ENCODE data around the gene FRMD4A. TPM values are rescaled to one million over a fixed set of nuclear protein-coding genes. Genes with fewer than 3 reads are reported as not detected.
A peak's percentile ranks its signal among the peaks of the same experiment; 100 is the strongest.

The FRMD4A gene
- total RNA-seq, 1 donor from 2014 or later: 236 TPM

DNA sequence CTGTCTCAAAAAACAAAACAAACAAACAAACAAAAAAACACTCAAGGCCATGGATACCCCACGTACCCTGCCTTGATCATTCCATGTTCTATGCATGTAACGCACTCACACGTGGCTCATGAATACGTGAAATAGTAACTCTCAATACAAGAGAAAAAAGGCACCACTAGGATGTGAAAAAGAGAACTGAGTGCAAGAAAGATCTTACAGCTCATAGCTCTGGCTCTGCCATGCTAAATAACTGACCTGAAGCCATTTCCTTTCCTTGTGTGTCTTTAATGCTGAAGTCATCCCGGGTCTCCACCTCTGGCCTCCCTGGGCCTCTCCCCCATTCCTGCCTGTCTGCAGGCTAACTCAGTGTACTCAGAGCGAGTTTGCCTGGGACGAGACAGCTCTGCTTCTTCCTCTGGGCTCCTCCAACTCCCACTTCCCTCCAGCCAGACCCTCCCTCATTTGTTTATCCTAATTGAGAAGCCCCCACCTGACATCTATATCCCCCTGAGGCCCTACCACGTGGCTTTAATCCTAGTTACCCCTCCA lies 626.7 kb downstream of the FRMD4A start:
- H3K27ac Mint-ChIP-seq (ENCODE audit: unreplicated experiment): peak overlapping the region; percentile 76
- H3K4me3 Mint-ChIP-seq (ENCODE audit: unreplicated experiment): peak overlapping the region; percentile 86
- peaks cover 95% of the 10 kb centered on the region for H3K4me1 Mint-ChIP-seq (ENCODE audit: unreplicated experiment)
- no peaks in the 10 kb centered on the region for H3K27me3 Mint-ChIP-seq (ENCODE audit: unreplicated experiment)
- DNase-seq (ENCODE audit: extremely low spot score, unreplicated experiment): no peak
- H3K36me3 Mint-ChIP-seq (ENCODE audit: unreplicated experiment): peaks cover 52% of the 10 kb centered on the region
- H3K9me3 Mint-ChIP-seq (ENCODE audit: unreplicated experiment): no peaks in the 10 kb centered on the region
- TF ChIP-seq, protein P1, sequence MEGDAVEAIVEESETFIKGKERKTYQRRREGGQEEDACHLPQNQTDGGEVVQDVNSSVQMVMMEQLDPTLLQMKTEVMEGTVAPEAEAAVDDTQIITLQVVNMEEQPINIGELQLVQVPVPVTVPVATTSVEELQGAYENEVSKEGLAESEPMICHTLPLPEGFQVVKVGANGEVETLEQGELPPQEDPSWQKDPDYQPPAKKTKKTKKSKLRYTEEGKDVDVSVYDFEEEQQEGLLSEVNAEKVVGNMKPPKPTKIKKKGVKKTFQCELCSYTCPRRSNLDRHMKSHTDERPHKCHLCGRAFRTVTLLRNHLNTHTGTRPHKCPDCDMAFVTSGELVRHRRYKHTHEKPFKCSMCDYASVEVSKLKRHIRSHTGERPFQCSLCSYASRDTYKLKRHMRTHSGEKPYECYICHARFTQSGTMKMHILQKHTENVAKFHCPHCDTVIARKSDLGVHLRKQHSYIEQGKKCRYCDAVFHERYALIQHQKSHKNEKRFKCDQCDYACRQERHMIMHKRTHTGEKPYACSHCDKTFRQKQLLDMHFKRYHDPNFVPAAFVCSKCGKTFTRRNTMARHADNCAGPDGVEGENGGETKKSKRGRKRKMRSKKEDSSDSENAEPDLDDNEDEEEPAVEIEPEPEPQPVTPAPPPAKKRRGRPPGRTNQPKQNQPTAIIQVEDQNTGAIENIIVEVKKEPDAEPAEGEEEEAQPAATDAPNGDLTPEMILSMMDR (IDR thresholded peaks at IDR 0.05): no peak

- Mint-ChIP-seq H3K4me3 (ENCODE audit: unreplicated experiment) (peak overlapping the region; percentile 20), H3K4me1 (ENCODE audit: unreplicated experiment) (peaks cover 87% of the 10 kb centered on the region), H3K36me3 (ENCODE audit: unreplicated experiment) (peaks cover 54% of the 10 kb centered on the region), H3K9me3 (ENCODE audit: unreplicated experiment) (no peaks in the 10 kb centered on the region), H3K27ac (ENCODE audit: unreplicated experiment) (peak overlapping the region; percentile 61), H3K27me3 (ENCODE audit: unreplicated experiment) (no peaks in the 10 kb centered on the region)
- TF ChIP-seq, protein P1 (IDR thresholded peaks at IDR 0.05): no peak
- DNase-seq (ENCODE audit: extremely low spot score, unreplicated experiment): no peak
Measured at GRCh38 chr10:13703101-13703818, 627.5 kb downstream of the FRMD4A start.

- TF ChIP-seq, protein P1 (IDR thresholded peaks at IDR 0.05): no peak
- Mint-ChIP-seq H3K27ac (ENCODE audit: unreplicated experiment) (peak overlapping the region; percentile 61), H3K9me3 (ENCODE audit: unreplicated experiment) (no peaks in the 10 kb centered on the region), H3K4me1 (ENCODE audit: unreplicated experiment) (peaks cover 70% of the 10 kb centered on the region), H3K27me3 (ENCODE audit: unreplicated experiment) (no peaks in the 10 kb centered on the region), H3K4me3 (ENCODE audit: unreplicated experiment) (no peak overlapping the region), H3K36me3 (ENCODE audit: unreplicated experiment) (peaks cover 66% of the 10 kb centered on the region)
- no peak for DNase-seq (ENCODE audit: extremely low spot score, unreplicated experiment)
Measured at GRCh38 chr10:13701157-13701919, 629.4 kb downstream of the FRMD4A start.

DNA sequence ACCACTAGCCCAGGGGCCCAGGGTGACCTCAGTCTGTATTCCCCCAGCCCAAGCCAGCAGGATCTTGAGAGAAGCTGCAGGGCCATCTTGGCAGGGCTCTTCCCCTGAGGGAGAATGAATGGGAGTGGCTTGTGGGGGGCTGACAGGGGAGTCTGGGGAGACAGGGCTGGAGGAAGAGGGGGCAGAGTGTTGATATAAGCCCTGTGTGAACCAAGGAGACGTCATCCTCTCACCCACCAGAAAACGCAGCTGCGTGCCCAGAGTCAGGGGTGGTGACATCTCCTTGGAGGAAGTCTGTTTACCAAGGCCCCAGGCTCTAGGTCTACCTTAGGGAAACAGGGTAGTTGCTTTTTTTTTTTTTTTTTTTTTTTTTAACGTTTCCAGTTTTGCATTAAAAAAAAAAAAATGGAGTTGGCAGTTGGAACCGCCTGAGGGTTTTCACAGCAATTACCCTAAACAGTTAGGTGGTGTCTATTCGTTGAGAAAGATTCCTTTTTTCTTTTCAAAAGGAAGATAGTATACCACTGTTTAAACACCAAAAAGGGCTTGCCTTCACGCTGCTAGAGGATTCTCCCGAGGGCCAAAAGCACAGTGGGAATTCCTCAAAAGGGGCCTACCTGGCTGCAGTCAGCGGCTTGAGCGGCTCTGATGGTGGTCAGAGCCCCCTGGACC lies 630.1 kb downstream of the FRMD4A start:
- Mint-ChIP-seq H3K27me3 (ENCODE audit: unreplicated experiment) (no peaks in the 10 kb centered on the region), H3K27ac (ENCODE audit: unreplicated experiment) (peak overlapping the region; percentile 83), H3K9me3 (ENCODE audit: unreplicated experiment) (no peaks in the 10 kb centered on the region), H3K4me3 (ENCODE audit: unreplicated experiment) (peak overlapping the region; percentile 14), H3K36me3 (ENCODE audit: unreplicated experiment) (peaks cover 71% of the 10 kb centered on the region), H3K4me1 (ENCODE audit: unreplicated experiment) (peaks cover 63% of the 10 kb centered on the region)
- TF ChIP-seq, protein P1 (IDR thresholded peaks at IDR 0.05): no peak
- no peak for DNase-seq (ENCODE audit: extremely low spot score, unreplicated experiment)

Measured in osteocyte (in vitro differentiated cells).